Measurements from ENCODE around the gene ZBP1. TPM values are rescaled to one million over a fixed set of nuclear protein-coding genes. Genes with fewer than 3 reads are reported as not detected.
"Not testable (repeated sequence)": the region's sequence is repeated elsewhere in the genome, so short reads cannot be mapped to it uniquely, and the experiment has no call there.

ZBP1 gene
- total RNA-seq, 2 experiments from 2014 or later = 39.0 to 40.1 TPM

GRCh38 chr20:57628962-57629308 is 8.7 kb upstream of the ZBP1 start:
- H3K4me1 Mint-ChIP-seq (ENCODE audit: low read depth) = peaks cover 92% of the 10 kb centered on the region
- not testable (repeated sequence) for H3K27me3 ChIP-seq (ENCODE audit: control insufficient read depth in 1 of 2, insufficient read depth in 2 of 2, low read length in 2 of 2); H3K36me3 ChIP-seq (ENCODE audit: insufficient read depth, low read length); ATAC-seq (ENCODE audit: poor library complexity); H3K9me3 ChIP-seq (ENCODE audit: control insufficient read depth in 1 of 2, insufficient read depth in 1 of 2, low read length in 2 of 2); H3K27me3 Mint-ChIP-seq; H3K9me3 Mint-ChIP-seq
- POLR2A ChIA-PET = interaction anchor here (1.0 to 4.4 kb wide), 8 partner anchors 9 to 760 kb away, joined by 3 to 139 read pairs (median 7); partner anchors contain the start of genes PMEPA1, RBM38, VAPB and ZBP1
- Histone ChIP-seq H3K4me1 (ENCODE audit: insufficient read depth, low read length) (peaks cover 49% of the 10 kb centered on the region), H3K27ac (ENCODE audit: low read depth in 1 of 2, low read length in 2 of 2) (peak overlapping the region; percentile 61 to 88), H3K4me3 (ENCODE audit: low read length) (peak overlapping the region; percentile 22)
- intact Hi-C loops (cut with DNase I, micrococcal nuclease) = loop anchor here (1.0 to 10.0 kb wide), 4 partner anchors 10 to 1026 kb away; partner anchors contain the start of genes STX16 (in 1 of the 2) and VAPB (in 1 of the 2)
- peak in 1 of 14 experiments; percentile 14 for DNase-seq
- peak overlapping the region; percentile 94 for H3K27ac Mint-ChIP-seq
- peak overlapping the region; percentile 85 for H3K4me3 Mint-ChIP-seq
- CTCF ChIA-PET = interaction anchor here (1.6 to 2.0 kb wide), 3 partner anchors 9 to 25 kb away, joined by 5 to 12 read pairs (median 11); partner anchors contain the start of gene ZBP1
- peaks cover 41% of the 10 kb centered on the region for H3K36me3 Mint-ChIP-seq (ENCODE audit: low read depth)

- Mint-ChIP-seq H3K27ac (peak overlapping the region; percentile 94), H3K9me3 (peaks cover 3% of the 10 kb centered on the region), H3K27me3 (no peaks in the 10 kb centered on the region), H3K4me1 (ENCODE audit: low read depth) (peaks cover 90% of the 10 kb centered on the region), H3K4me3 (peak overlapping the region; percentile 83), H3K36me3 (ENCODE audit: low read depth) (peaks cover 41% of the 10 kb centered on the region)
- H3K4me3 ChIP-seq (ENCODE audit: low read length) = peak overlapping the region; percentile 40
- H3K4me1 ChIP-seq (ENCODE audit: insufficient read depth, low read length) = peaks cover 43% of the 10 kb centered on the region
- intact Hi-C loops (cut with DNase I, micrococcal nuclease) = loop anchor here (1.0 to 10.0 kb wide), 4 partner anchors 9 to 1026 kb away; partner anchors contain the start of genes STX16 (in 1 of the 2) and VAPB (in 1 of the 2)
- ATAC-seq (ENCODE audit: poor library complexity) (peak; percentile 79), DNase-seq (peak in 13 of 14 experiments; percentile 43 to 88 (median 62))
- ChIA-PET CTCF (interaction anchor here (1.0 to 1.9 kb wide), 4 partner anchors 9 to 552 kb away, joined by 3 to 11 read pairs (median 4); partner anchors contain the start of gene ZBP1), POLR2A (interaction anchor here (0.7 to 4.4 kb wide), 15 partner anchors 8 to 761 kb away, joined by 3 to 139 read pairs (median 4); partner anchors contain the start of genes PMEPA1, RBM38, VAPB and ZBP1)
- no peak for TF ChIP-seq CTCF (IDR thresholded peaks at IDR 0.05)
- no peaks in the 10 kb centered on the region for H3K27me3 ChIP-seq (ENCODE audit: control insufficient read depth in 1 of 2, insufficient read depth in 2 of 2, low read length in 2 of 2)
- H3K27ac ChIP-seq (ENCODE audit: low read depth in 1 of 2, low read length in 2 of 2) = peak overlapping the region; percentile 80 to 88
- H3K9me3 ChIP-seq (ENCODE audit: control insufficient read depth in 1 of 2, insufficient read depth in 1 of 2, low read length in 2 of 2) = peaks cover 0 to 6% of the 10 kb centered on the region in 2 experiments
- no peaks in the 10 kb centered on the region for H3K36me3 ChIP-seq (ENCODE audit: insufficient read depth, low read length)
These were observed 8.1 kb upstream of the ZBP1 start for GRCh38 chr20:57628047-57628961.

GRCh38 chr20:57627339-57627738 is 7.1 kb upstream of the ZBP1 start:
- Histone ChIP-seq H3K36me3 (ENCODE audit: insufficient read depth, low read length) (no peaks in the 10 kb centered on the region), H3K27ac (ENCODE audit: low read depth in 1 of 2, low read length in 2 of 2) (peak overlapping the region; percentile 80 to 88), H3K27me3 (ENCODE audit: control insufficient read depth in 1 of 2, insufficient read depth in 2 of 2, low read length in 2 of 2) (no peaks in the 10 kb centered on the region), H3K4me1 (ENCODE audit: insufficient read depth, low read length) (peaks cover 51% of the 10 kb centered on the region), H3K9me3 (ENCODE audit: control insufficient read depth in 1 of 2, insufficient read depth in 1 of 2, low read length in 2 of 2) (peaks cover 0 to 6% of the 10 kb centered on the region in 2 experiments), H3K4me3 (ENCODE audit: low read length) (peak overlapping the region; percentile 40)
- ChIA-PET POLR2A (interaction anchor here (0.7 to 4.4 kb wide), 13 partner anchors 7 to 1235 kb away, joined by 3 to 139 read pairs (median 4); partner anchors contain the start of genes AURKA, CSTF1, PMEPA1 and RBM38), CTCF (interaction anchor here (1.6 to 1.9 kb wide), 3 partner anchors 8 to 553 kb away, joined by 4 to 11 read pairs (median 5); partner anchors contain the start of gene ZBP1)
- H3K9me3 Mint-ChIP-seq = peaks cover 3% of the 10 kb centered on the region
- DNase-seq (no peak), ATAC-seq (ENCODE audit: poor library complexity) (no peak)
- H3K4me3 Mint-ChIP-seq = peak overlapping the region; percentile 83
- no peaks in the 10 kb centered on the region for H3K27me3 Mint-ChIP-seq
- intact Hi-C loops (cut with DNase I, micrococcal nuclease) = loop anchor here in 1 of 2 experiments (10.0 kb wide), 2 partner anchors 757 to 1027 kb away; partner anchors contain the start of genes STX16 and VAPB
- peaks cover 45% of the 10 kb centered on the region for H3K36me3 Mint-ChIP-seq (ENCODE audit: low read depth)
- H3K4me1 Mint-ChIP-seq (ENCODE audit: low read depth) = peaks cover 87% of the 10 kb centered on the region
- TF ChIP-seq CTCF (IDR thresholded peaks at IDR 0.05) = no peak
- H3K27ac Mint-ChIP-seq = peak overlapping the region; percentile 94

All from CD4-positive, alpha-beta T cell (primary cell).